Central memory CD8-positive, alpha-beta T cell (primary cell): ENCODE results near the gene NIPAL1.

Experiments used
- ATAC-seq: fragments of 150-1000 bp; cut with Tn5 transposase; replicated peaks from 2 replicates; pipeline ENCODE4 v1.10.0; 2022; ENCODE audit warnings: mild to moderate bottlenecking, moderate FRiP score, moderate number of reproducible peaks; ENCODE audit not compliant: poor library complexity, severe bottlenecking; ENCODE audit errors: extremely low read depth
- DNase-seq, 2 donors: peaks; one replicate each; pipeline ENCODE4 v3.0.0; 2021; ENCODE audit warnings: low spot score in 2 of 2
- H3K27ac Mint-ChIP-seq: one replicate; pipeline ENCODE4 v1.8.0; 2022; ENCODE audit warnings: low read depth, mild to moderate bottlenecking, moderate library complexity, mixed read lengths
- H3K27me3 Mint-ChIP-seq: one replicate; pipeline ENCODE4 v1.8.0; 2022; ENCODE audit warnings: mixed read lengths
- H3K36me3 Mint-ChIP-seq: one replicate; pipeline ENCODE4 v1.8.0; 2022; ENCODE audit warnings: mild to moderate bottlenecking, moderate library complexity, mixed read lengths; ENCODE audit not compliant: insufficient read depth
- H3K4me1 Mint-ChIP-seq: one replicate; pipeline ENCODE4 v1.8.0; 2022; ENCODE audit warnings: mixed read lengths
- H3K4me3 Mint-ChIP-seq: one replicate; pipeline ENCODE4 v1.8.0; 2022; ENCODE audit warnings: mild to moderate bottlenecking, moderate library complexity, mixed read lengths
- H3K9me3 Mint-ChIP-seq: one replicate; pipeline ENCODE4 v1.8.0; 2022; ENCODE audit warnings: mixed read lengths

The NIPAL1 gene

DNA sequence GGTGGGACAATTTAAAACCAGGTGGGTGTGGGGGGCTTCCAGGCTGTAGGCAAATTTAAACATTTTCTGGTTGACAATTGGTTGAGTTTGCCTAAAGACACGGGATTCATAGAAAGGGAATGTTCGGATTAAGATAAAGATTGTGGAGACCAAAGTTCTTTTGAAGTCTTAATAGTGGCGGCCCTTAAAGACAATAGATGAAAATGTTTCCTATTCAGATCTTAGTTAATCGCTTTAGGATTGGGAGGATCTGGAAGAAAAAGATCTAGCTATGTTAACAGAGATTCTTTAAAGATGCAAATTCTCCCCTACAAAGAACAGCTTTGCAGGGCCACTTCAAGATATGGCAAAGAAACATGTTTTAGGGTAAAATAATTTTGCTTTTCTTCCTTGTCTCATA, 4.8 kb upstream of the NIPAL1 start:
- Mint-ChIP-seq H3K36me3 (peaks cover 3% of the 10 kb centered on the region), H3K4me3 (no peak overlapping the region), H3K27ac (no peak overlapping the region), H3K27me3 (peaks cover 43% of the 10 kb centered on the region), H3K4me1 (peaks cover 5% of the 10 kb centered on the region), H3K9me3 (no peaks in the 10 kb centered on the region)
- ATAC-seq (no peak), DNase-seq (no peak)

GRCh38 chr4:48012824-48013223, 3.7 kb upstream of the NIPAL1 start:
- Mint-ChIP-seq H3K9me3 (no peaks in the 10 kb centered on the region), H3K27ac (no peak overlapping the region), H3K36me3 (peaks cover 4% of the 10 kb centered on the region), H3K4me1 (peaks cover 5% of the 10 kb centered on the region), H3K4me3 (no peak overlapping the region), H3K27me3 (peaks cover 43% of the 10 kb centered on the region)
- ATAC-seq (no peak), DNase-seq (no peak)

DNA sequence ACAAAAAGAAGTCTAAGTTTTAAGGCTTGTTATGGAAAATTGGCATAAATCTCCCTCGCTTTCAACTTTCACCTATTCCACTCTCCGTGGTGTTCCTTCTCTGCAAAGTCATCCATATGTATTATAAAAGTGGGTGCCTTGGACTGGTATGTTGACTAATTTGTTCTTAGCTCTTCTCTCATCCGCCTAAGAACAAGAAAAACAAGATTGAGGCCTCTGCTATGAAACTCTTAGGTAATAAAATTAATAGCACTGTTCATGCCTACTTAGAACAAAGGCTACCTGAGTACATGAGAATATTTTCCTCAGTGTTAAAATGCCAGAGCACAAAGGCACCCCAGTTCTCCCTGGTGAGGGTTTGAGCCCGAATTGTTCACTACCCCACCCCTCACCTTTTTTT, 1.4 kb upstream of the NIPAL1 start:
- H3K4me3 Mint-ChIP-seq = no peak overlapping the region
- peaks cover 5% of the 10 kb centered on the region for H3K4me1 Mint-ChIP-seq
- no peak for ATAC-seq
- no peak overlapping the region for H3K27ac Mint-ChIP-seq
- H3K27me3 Mint-ChIP-seq = peaks cover 43% of the 10 kb centered on the region
- no peaks in the 10 kb centered on the region for H3K9me3 Mint-ChIP-seq
- peaks cover 4% of the 10 kb centered on the region for H3K36me3 Mint-ChIP-seq
- no peak for DNase-seq

DNA sequence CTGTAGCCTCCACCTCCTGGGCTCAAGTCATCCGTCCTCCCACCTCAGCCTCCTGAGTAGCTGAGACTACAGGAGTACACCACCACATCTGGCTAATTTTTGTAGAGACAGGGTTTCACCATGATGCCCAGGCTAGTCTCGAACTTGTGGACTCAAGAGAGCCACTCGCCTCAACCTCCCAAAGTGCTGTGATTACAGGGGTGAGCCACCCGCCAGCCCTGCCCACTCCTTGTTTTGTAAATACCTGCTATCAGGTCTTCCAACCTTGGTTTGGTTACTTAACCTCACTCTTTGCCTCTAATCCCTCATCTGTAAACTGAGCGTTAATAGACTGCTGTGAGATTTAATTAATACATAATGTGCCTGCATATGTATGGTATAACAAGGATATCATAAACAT, 894 bp upstream of the NIPAL1 start:
- peaks cover 5% of the 10 kb centered on the region for H3K4me1 Mint-ChIP-seq
- peaks cover 4% of the 10 kb centered on the region for H3K36me3 Mint-ChIP-seq
- H3K27ac Mint-ChIP-seq = no peak overlapping the region
- no peaks in the 10 kb centered on the region for H3K9me3 Mint-ChIP-seq
- no peak for ATAC-seq
- H3K4me3 Mint-ChIP-seq = peak overlapping the region; percentile 77
- no peak for DNase-seq
- H3K27me3 Mint-ChIP-seq = peaks cover 38% of the 10 kb centered on the region

DNA sequence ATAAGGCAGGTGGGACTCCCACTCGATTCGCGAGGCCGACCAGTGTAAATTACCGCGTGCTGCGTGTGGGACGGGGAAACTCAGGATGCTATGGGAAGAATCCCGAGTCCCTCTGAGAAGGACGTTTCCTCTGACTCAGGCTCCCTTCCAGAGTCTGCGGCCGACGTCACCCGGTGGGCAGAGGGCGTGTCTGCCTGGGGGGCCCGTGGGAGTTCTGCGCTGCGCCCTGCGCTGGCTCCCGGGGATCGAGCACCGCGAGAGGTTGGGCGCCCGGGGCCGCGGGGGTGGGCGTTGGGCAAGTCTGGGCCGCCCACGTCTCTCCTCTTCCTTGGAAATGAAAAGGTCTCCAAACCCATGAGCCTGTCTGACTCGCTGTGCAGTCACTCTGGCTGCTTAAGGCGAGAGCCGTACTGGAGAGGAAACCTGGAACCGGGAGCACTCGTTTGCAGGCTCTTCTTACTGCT, 568 bp downstream of the NIPAL1 start:
- ATAC-seq (peak; percentile 15), DNase-seq (no peak)
- Mint-ChIP-seq H3K27me3 (peaks cover 25% of the 10 kb centered on the region), H3K4me3 (peak overlapping the region; percentile 77), H3K27ac (no peak overlapping the region), H3K9me3 (no peaks in the 10 kb centered on the region), H3K36me3 (peaks cover 4% of the 10 kb centered on the region), H3K4me1 (peaks cover 5% of the 10 kb centered on the region)

DNA sequence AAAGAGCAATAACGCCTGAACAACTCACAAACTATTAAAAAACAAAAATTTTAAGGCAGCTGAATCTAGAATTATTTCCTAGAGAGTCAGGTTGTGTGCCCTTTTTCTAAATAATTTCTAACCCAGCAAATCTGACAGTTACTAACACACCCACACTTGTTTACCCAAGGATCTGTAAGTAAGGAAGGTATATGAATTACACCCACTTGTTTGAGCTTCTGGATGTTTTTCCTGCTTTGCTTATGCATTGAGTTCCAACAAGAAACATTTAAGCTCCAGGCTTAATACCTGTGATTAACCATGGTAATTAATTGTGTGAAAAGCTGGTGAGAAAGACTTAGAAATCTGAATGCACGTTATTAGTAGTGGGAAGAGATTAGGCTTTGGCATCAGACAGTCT, 1.5 kb downstream of the NIPAL1 start:
- peaks cover 5% of the 10 kb centered on the region for H3K4me1 Mint-ChIP-seq
- peaks cover 4% of the 10 kb centered on the region for H3K36me3 Mint-ChIP-seq
- H3K9me3 Mint-ChIP-seq = no peaks in the 10 kb centered on the region
- DNase-seq (no peak), ATAC-seq (no peak)
- no peak overlapping the region for H3K4me3 Mint-ChIP-seq
- H3K27me3 Mint-ChIP-seq = peaks cover 21% of the 10 kb centered on the region
- H3K27ac Mint-ChIP-seq = no peak overlapping the region

DNA sequence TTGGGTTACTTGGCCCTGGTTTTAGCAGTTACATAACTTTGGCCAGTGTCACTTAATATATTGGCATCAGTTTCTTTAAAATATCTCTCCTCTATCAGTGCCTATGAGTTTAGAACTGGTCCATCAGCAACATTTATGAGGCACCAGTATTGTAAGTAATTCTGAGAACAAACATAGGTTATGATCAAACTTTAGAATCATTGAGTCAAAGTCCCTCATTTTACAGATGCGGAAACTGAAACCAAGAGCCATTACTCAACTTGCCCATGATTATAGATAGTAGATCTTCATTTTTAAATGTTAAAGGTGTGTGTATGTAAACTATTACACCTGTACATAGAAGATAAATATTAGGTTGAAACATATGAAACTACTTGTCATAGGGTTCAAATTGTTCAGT, 4.5 kb downstream of the NIPAL1 start:
- DNase-seq = no peak
- peaks cover 20% of the 10 kb centered on the region for H3K27me3 Mint-ChIP-seq
- ATAC-seq = no peak
- H3K4me1 Mint-ChIP-seq = peaks cover 1% of the 10 kb centered on the region
- no peak overlapping the region for H3K27ac Mint-ChIP-seq
- H3K36me3 Mint-ChIP-seq = peaks cover 2% of the 10 kb centered on the region
- no peaks in the 10 kb centered on the region for H3K9me3 Mint-ChIP-seq
- H3K4me3 Mint-ChIP-seq = no peak overlapping the region

DNA sequence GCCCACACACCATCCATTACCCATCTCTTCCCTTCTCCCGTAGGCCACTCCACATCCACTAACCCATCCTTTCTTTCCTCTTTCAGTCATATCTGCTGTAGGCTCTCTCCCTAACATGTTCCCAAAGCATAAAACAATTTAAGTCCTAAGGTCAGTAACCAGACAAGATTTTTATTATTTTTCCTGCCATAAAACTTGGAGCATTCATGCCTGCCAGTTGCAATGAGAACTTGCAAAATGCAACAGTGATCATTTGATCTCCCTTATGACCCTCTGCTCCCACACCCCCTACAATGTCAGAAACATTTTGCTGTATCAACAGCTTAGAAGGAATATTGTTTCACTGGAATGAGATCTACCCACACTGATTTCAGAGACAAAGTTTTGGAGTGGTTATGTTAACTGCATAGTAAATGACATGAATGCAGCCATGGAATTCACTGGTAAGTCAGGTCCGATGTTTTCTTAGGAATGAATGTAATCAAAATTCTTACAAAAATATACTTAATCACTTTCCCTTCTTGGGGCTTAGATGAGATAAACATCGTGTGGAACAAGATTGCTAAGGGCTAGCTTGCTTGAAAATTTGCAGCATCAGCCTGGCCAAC, 5.7 kb downstream of the NIPAL1 start:
- H3K9me3 Mint-ChIP-seq = no peaks in the 10 kb centered on the region
- H3K4me3 Mint-ChIP-seq = no peak overlapping the region
- H3K4me1 Mint-ChIP-seq = no peaks in the 10 kb centered on the region
- DNase-seq = no peak
- H3K36me3 Mint-ChIP-seq = no peaks in the 10 kb centered on the region
- H3K27ac Mint-ChIP-seq = no peak overlapping the region
- ATAC-seq = no peak
- peaks cover 22% of the 10 kb centered on the region for H3K27me3 Mint-ChIP-seq

GRCh38 chr4:48024522-48024921, 8.0 kb downstream of the NIPAL1 start:
- Mint-ChIP-seq H3K4me3 (no peak overlapping the region), H3K4me1 (peaks cover 7% of the 10 kb centered on the region), H3K27ac (no peak overlapping the region), H3K27me3 (peaks cover 22% of the 10 kb centered on the region), H3K36me3 (no peaks in the 10 kb centered on the region), H3K9me3 (no peaks in the 10 kb centered on the region)
- ATAC-seq (no peak), DNase-seq (no peak)

DNA sequence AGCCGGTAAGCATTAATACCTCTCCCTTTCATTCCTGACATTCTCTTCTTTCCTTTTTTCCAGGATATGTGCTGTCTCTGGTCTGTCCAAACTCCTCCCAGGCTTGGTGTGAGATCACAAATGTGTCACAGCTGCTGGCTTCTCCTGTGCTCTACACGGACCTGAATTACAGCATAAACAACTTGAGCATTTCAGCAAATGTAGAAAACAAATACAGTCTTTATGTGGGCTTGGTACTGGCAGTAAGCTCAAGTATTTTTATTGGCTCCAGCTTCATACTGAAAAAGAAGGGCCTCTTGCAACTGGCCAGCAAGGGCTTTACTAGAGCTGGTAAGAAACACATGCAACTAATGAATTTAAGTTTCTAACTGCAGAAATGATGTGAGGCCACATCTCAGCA, 8.4 kb downstream of the NIPAL1 start:
- Mint-ChIP-seq H3K4me3 (no peak overlapping the region), H3K4me1 (peaks cover 7% of the 10 kb centered on the region), H3K36me3 (no peaks in the 10 kb centered on the region), H3K9me3 (no peaks in the 10 kb centered on the region), H3K27me3 (peaks cover 22% of the 10 kb centered on the region), H3K27ac (no peak overlapping the region)
- DNase-seq (no peak), ATAC-seq (no peak)

DNA sequence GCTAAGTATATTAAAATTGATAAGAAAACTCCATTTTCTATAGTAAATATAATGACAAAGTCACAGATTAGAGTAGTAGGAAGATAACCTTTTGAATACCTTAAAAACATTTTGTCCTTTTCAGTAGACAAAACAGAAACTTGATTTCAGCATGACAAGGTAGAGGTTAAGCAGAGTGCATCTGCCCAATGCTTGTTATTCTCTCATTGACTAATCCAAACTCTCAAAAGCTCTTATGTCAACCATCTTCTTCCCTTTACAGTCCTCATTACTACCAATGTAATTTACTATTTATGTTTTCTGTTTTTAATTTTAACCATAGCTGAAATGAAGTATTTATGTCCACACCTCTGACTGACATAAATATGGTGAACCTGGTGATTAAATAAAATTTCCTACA, 11.1 kb downstream of the NIPAL1 start:
- DNase-seq (no peak), ATAC-seq (no peak)
- H3K4me3 Mint-ChIP-seq = no peak overlapping the region
- H3K36me3 Mint-ChIP-seq = peaks cover 2% of the 10 kb centered on the region
- peaks cover 22% of the 10 kb centered on the region for H3K27me3 Mint-ChIP-seq
- no peaks in the 10 kb centered on the region for H3K9me3 Mint-ChIP-seq
- peaks cover 7% of the 10 kb centered on the region for H3K4me1 Mint-ChIP-seq
- no peak overlapping the region for H3K27ac Mint-ChIP-seq

GRCh38 chr4:48028696-48029095, 12.1 kb downstream of the NIPAL1 start:
- ATAC-seq (no peak), DNase-seq (no peak)
- Mint-ChIP-seq H3K27me3 (peaks cover 22% of the 10 kb centered on the region), H3K4me1 (peaks cover 9% of the 10 kb centered on the region), H3K36me3 (peaks cover 2% of the 10 kb centered on the region), H3K27ac (no peak overlapping the region), H3K9me3 (no peaks in the 10 kb centered on the region), H3K4me3 (no peak overlapping the region)

- no peak overlapping the region for H3K4me3 Mint-ChIP-seq
- peaks cover 2% of the 10 kb centered on the region for H3K36me3 Mint-ChIP-seq
- peaks cover 14% of the 10 kb centered on the region for H3K4me1 Mint-ChIP-seq
- no peaks in the 10 kb centered on the region for H3K9me3 Mint-ChIP-seq
- DNase-seq = no peak
- ATAC-seq = no peak
- H3K27me3 Mint-ChIP-seq = peaks cover 8% of the 10 kb centered on the region
- H3K27ac Mint-ChIP-seq = no peak overlapping the region
Observed at GRCh38 chr4:48030470-48030869, 13.9 kb downstream of the NIPAL1 start.
